Mesenteric fat pad (tissue), 1 donor: ENCODE data around the gene UNC13C. TPM values are rescaled to one million over a fixed set of nuclear protein-coding genes. Genes with fewer than 3 reads are reported as not detected.

ENCODE experiments used
- DNase-seq: peaks from one replicate; pipeline ENCODE4 v3.0.0-alpha.2; 2020; ENCODE audit warnings: low spot score
- total RNA-seq: library from RNA; stranded (reverse); fragmentation: NEBNext Ultra II Directional; extraction: Animal tissue kit (Norgen Biotek cat#: 25700); gene quantifications from one replicate; pipeline ENCODE4 v1.2.1, GENCODE V29; 2021
- donor health status: DM: yes; HTN: yes; CAD: no.

Gene UNC13C
- total RNA-seq, 1 donor from 2014 or later: not detected

DNA sequence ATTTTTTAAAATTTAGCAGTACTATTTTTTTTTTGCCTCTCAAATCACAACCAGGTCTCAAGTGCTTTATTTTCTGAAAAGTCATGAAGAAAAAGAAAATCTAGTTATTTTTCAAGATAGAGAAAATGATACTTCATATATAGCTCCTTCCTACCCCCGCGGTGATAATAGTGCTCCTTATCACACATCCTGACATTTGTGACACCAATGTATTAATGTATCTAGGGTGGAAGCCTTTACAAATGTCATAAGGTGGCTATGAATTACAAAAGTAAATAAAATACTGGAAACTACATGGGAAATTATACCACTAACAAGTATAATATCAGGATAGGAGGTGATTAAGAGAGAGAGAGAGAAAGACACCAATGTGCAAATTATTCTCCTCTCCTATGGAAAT lies 582.2 kb downstream of the UNC13C start:
- no peak for DNase-seq

DNA sequence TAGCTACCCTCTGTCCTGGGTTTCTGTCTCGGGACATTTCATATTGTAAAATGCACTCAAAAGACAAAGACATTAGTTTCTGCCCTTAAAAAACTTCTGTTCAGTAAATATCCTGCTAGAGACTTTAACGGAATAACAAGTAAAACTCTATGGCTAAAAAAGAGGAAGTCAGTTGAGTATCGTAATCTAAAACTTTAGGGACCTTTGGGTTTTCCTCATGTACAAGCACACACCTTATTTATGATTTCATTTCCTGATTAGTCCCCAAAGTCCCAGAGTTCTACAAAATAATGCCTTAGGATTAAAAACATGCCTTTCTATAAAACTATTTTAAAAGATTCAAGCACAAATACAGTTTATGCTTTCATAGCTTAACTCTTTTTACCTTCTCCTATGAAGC lies 585.9 kb downstream of the UNC13C start:
- DNase-seq: no peak

DNA sequence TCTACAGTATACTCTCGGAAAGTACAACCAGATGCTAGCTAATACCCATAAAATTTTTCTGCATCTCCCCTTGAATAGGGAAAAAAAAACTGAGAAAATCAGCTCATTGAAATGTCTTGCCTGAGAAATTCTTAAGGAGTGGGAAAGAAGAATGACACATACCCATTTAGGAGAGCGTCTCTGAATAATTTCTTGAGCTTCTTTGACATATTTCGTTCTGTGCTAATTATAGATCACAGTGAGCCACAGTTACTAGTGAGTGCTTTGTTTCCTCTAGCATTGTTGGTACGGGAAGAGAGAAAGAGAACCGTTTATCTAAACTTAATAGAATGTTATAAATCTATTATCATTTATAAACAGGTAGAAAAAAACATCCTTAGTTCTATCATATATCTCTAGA lies 588.4 kb downstream of the UNC13C start:
- DNase-seq: no peak

DNA sequence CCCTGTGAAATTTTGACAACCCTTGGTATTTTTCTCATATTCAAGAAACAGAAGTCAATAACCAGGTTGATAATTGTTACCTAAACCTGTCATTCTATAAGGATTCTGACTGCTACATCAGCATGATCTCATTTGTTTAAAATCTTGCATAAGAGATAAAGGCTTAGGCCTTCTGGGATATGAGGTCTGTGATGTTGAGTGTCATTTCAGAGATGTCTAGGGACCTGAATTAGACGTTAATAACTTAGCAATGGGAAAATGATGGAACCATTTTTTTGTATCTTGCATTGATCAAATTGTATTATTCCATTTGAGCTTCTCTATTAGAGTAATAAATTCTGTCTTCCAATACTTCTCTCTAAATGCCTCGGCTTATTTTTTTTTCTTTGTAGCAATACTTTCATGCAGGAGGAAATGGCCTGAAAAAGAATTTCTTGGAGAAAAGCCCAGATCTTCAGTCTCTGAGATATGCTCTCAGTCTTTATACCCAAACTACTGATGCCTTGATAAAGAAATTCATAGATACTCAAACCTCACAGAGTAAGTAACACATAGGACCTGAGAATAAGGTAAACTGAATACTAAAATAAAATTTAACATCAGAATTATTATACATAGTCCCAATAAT lies 589.3 kb downstream of the UNC13C start:
- DNase-seq: no peak

DNA sequence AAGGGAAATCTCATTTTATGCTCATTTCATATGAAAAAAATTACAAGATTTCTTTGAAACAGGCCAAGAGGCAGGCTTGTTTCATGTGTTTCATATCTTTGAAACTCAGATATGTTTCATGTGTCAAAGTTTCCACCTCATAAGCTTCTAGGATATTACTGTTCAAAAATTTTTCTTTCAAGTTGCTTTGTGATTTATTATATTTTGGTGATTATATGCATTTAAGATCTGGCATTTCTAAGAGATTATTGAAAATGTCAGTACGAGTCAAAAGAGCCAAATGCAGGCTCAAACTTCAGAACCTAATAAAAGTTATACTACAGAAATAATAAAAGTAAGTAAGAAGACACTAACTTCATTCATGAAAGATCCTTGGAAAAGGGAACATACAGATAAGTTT lies 590.1 kb downstream of the UNC13C start:
- no peak for DNase-seq

DNA sequence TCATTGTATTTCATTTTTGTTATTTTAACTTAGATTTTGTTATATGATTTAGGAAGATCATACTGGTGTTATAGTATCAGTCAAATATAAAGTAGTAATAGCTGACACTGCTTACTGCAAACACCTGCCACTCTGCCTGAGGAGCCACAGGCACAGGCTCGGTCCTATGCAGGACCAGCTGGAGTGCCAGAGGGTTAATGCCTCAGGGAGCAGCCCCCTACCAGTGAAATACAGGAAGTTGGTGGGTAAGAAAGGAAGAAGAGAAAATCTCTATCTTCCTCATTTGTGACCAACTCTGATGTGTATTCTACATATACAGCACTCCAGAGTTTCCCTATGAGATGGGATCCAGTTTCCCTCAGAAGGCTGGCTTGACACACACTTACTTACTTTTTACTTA lies 593.3 kb downstream of the UNC13C start:
- DNase-seq: no peak

DNA sequence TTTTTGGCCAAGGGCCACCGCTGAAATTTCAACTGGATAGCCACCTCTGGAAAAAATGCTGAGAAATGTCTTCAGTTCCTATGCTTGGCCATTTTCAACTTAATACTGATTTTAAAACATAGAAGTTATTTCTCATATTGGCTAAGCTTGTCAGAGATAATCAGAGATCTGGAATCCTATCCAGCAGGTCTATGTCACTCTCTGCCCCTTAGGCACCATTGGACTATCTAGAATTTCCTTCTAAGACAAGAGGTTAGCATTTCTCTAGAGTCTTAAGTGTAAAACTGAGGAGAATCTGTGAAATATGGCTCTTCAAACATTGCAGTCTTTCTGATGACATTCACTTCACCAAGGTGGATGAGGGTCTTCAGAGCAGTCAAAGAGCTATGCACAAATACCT lies 597.3 kb downstream of the UNC13C start:
- DNase-seq: no peak

DNA sequence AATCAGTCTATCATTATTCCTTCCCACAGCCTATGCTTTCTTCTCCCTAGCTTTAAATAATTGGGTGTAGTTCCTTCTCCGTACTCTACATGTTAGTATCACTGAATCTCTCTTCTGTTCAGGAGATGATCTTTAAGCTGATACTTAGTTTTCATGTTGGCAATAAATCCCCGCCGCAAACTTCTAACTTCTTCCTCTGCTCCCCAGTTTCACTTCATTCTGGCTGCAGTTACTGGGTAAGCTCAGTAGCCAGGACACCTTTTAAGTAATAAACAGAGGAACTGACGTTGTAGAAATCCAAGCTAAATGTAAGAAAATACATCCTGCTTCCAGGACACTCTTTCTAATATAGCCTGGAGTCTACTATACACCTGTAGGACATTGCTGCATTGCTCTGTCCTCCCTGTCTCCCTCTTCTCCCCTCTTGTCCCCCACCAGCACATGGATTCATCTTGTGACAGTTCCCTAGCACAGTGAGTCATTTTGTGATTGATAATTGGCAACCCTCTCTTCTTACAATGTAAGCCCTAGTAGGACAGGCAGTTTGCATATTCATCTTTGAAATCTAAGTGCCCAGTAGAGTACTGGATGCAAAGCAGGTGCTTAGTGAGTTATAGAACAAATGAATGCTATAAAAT lies 598.2 kb downstream of the UNC13C start:
- DNase-seq: no peak

DNA sequence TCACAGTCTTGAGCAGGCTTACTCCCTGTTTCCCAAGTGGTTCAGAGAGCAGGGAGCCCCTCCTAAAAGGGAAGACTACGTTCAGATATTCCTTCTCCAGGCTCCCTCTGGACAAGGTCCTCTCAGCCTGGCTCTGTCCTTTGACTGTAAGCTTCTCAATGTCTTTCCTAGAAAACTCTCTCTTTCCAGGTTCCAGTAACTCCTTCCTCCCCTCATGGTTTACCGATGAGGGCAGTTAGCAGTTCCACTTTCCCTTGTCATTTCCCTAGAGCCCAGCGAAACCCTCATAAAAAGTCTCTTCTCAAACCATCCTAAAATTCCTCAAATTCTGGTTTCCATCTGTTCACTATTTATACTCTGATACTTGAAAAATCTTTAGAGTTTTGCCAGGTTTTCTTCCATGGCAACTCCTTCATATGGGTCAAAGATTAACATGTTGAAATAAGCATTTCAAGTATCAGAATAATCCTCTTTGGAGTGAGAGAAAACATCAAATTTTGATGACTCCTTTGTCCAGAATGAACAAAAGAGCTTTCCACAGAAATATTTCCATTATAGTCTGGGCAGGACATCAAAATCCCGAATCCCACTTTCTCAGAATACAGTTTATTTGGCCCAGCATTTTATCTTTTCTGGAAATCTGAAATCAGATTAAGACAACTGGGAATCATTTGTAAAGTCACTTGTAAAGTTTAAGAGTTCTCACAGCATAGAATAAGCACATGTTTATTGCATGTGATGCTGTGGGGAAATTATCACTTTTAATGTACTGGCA lies 599.4 kb downstream of the UNC13C start:
- no peak for DNase-seq

DNA sequence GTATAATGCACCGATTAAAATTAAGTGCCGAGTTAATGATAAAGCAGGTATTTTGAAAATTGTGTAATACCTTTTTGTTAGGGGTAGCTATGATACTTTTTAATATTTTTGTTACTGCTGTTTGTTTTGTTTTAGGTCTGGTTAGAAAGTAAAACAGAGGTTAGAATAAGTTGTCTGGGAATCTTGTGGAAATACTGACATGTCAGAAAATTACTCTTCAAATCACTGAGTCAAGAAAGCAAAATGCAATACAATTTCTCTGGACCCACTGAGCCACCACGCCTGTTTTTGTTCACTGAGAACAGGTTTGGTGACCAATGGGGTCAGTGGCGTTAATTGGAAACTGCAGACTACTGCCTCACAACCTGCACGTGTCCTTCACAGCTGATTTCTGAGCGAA lies 601.6 kb downstream of the UNC13C start:
- DNase-seq: no peak

DNA sequence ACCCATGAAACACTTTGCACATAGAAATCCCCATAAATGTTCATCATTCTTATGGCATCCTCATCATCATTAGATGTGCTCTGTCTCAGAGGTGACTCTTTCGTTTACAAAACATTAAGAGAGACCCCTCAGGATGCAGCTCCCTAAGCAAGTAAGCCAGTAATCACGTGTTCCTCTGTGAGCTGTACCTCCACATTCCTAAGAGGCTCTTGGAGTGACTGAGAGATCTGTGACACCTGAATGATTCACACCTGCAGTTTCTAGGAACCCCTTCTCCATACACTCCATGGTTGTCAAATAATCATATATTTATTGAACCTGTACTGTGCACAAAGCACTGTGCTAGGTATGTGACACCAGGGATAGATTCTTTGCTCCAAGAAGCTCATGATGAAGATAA lies 602.4 kb downstream of the UNC13C start:
- no peak for DNase-seq

DNA sequence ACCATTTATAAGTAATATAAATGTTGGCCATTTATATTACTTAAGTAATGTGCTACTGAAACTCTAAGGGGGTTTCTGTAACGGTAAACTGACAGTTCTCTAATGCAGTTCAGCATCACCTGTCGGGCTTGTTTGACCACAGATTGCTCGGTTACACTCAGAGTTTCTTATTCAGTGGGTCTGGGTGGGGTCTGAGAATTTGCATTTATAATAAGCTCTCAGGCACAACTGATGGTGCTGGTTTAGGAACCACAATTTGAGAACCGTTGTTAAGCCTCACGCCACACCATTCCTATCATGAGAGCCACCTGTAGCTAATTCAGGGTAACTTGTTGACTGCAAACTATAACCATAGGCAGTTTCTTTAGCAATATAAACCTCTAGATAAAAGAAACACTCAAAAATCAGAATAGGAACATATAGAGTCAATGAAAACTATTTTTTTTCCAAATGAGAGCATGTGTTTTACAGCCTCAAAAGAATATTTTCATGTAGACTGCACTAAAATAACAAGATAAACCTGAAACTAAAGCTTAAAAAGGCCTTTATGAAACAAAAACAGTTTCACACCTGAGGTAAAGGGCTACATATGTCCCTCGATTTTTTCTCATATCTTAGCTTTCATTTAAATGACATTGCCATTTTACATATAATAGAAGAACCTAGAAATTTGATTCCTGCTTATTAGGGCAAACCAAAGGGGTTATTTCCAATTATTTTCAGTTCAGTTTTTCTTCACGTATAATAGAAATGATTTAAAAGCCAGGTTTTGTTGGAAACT lies 604.8 kb downstream of the UNC13C start:
- no peak for DNase-seq

DNA sequence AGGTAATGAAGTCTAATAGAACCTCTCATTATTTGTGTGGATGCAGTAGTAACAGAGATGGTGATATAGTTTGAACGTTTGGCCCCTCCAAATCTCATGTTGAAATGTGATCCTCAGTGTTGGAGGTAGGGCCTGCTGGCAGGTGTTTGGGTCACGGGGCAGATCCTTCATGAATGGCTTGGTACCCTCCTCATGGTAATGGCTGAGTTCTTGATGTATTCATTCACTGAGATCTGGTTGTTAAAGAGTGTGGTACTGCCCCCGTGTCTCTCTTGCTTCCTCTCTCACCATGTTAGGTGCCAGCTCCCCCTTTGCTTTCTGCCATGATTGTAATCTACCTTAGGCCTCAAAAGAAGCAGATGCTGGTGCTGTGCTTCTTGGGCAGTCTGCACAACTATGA lies 606.8 kb downstream of the UNC13C start:
- no peak for DNase-seq

DNA sequence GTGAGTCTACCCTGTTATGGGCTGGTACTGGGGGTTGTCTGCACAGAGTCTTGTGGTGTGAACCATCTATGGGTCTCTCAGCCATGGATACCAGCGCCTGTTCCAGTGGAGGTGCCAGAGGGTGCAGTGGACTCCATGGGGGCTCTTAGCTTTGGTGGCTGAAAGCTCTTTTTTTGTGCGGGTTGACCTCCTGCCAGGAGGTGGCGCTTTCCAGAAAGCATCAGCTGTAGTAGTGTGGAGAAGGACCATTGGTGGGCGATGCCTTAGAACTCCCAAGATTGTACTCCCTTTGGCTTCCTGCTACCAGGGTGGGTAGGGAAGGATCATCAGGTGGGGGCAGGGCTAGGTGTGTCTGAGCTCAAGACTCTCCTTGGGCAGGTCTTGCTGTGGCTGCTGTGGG lies 615.9 kb downstream of the UNC13C start:
- DNase-seq: no peak

DNA sequence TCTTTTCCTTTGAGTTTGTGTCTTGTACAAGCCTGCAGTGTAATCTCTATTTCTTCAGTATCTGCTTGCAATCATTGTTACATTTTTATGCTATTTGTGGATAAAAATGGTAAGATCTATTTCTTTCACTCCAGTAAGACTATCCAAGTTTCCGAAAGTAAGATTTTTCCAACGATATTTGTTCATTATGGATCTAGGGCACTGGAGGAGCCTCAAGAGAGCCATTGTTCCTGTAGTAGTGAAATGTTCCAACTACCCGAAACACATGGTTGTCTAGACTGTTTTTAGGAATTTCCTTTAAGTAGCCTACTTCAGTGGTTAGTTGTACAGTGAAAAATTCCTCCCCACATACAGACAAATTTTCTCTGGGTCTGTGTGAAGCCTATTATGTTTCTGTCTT lies 621.1 kb downstream of the UNC13C start:
- DNase-seq: no peak

DNA sequence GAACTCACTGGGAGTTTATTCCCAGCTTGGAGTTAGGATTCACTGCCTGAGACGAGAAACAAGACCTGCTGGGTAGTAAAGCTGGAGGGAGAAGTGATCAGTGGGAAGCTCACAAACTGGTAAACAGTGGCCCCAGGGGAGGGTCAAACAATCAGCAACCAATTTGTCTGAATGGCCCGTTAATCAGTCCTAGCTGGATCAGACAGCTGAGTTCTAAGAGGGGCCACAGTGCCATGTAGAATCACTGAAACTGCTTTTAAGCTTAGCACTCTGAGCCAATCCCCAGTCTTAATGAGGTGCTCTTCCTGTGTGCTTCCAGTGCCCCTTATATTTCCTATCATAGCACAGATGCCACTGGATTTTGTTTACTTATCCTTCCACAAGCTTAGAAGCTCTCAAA lies 626.8 kb downstream of the UNC13C start:
- DNase-seq: no peak

DNA sequence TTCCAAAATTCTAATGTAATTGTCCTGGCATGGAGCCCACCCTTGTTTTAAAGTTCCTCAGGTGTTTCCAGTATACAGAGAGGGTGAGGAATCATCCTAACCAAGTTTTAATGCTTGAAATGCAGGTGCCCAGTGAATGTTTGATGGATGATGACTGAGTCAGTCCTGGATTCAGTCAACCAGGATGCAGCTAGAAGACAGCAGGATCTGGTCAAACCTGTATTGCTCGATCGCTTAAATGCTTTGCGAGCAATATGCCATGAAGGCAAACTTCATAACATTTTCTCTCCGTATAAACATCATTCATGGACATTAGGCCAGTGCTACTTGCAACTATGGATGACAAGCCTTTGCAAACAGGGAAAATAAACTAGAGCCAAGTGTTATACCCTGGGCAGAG lies 627.3 kb downstream of the UNC13C start:
- DNase-seq: no peak

DNA sequence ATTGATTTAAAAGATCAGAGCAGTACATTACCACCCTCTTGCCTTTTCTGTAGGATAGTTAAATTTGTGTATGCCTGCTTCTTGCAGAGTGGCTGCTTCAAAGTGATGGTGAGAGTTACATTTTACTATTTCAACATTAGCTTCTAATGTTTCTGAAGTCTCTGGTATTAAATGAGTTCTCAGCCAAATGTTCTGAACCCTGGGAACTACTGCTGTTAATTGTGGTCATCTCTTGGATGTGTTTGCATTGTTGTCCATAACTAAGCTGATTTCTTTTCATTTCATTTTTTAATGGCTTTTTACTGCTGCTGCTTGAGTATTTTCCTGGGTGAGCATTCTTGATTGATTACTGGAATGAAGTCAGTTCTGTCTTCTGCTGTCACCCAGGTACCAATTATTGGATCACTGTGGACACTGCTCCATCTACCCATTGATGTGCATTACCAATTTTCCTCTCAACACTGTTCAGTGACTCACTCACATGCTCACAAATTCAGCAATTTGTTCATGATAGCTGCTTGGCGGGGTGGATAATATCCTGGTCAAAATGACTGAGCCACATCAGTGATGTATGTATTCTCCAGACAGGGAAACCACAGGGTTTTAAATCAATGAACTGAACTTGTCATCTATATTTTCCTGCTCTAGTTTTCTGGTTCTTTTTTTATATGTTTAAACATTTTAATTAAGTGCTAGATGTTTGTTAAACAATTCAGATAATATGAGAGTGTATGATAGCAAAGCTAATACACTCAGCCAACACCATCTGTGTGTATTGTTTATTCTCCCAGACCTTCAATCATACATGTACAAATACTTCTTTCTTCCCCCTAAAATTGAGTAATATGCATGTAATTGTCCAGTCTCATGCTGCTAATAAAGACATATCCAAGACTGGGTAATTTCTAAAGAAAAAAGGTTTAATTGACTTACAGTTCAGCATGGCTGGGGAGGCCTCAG lies 630.9 kb downstream of the UNC13C start:
- DNase-seq: no peak

DNA sequence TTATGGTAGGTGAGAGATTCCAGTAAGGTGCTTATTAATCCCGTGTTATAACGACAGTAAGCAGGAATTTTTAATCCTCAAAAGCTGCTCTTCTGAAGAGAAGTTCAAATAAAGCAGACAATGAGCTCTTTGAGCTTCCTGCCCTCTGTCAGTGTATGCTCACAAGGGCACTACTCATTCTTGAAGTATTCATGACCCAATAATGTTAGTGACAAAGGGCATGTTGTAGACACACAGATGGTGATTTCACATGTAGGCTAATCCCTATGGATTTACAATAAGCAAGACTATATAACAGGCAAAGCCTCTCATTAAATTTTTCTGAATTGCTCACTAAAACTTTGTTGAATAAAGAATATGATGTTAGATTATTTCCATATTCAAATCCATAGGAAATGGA lies 639.9 kb downstream of the UNC13C start:
- DNase-seq: no peak

DNA sequence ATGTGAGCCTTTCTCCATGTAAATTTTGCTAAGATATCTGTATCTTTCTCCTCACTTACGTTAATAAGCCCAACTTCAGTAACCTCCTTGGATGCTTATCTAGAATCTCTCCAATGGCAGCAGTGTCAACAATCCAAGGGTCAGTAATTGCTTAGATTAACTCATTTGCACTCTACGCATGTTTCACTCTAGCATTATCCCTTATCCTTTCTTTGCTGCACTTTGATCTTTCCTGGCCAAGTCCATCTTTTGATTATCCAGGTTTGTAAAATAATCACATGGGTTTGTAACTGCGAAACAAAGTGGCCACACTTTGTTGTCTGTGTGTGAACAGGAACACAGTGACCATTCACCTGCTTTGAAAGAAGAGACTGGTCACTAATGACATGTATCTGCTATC lies 640.9 kb downstream of the UNC13C start:
- DNase-seq: no peak

DNA sequence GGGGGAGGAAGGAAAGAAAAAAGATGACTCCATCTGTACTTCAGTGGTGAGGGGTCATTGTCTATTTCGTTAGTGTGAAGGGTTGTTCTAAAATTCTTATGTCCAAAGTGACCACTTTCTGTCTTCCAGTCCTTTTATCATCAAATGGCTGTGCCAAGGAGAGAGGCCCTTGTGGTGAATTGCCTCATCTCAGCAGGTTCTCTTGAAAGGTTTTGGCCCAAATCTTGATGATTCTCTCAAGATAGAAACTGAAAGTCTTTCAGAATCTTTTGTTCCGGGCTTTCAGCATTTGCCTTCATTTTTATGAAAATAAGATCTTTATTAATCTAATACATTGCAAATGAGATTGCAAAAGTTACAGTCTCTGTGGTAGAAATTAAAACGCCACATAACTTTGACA lies 642.7 kb downstream of the UNC13C start:
- DNase-seq: no peak
